Smooth muscle cell of the brain vasculature (primary cell): ENCODE data around the gene DDX59.

ENCODE experiments used
- DNase-seq: peaks from one replicate; pipeline ENCODE4 v3.0.0-alpha.2; 2012; ENCODE audit warnings: low read depth, low spot score

DDX59 gene

GRCh38 chr1:200669314-200670241 lies at the start of gene DDX59:
Gene DDX59, minus strand, starts transcription at chr1:200669907. Its CDS starts 3,167 bp downstream, at chr1:200666740.
- peak; percentile 97 for DNase-seq

GRCh38 chr1:200714504-200715187 lies 44.9 kb upstream of the DDX59 start:
- no peak for DNase-seq

GRCh38 chr1:200710166-200710565 lies 40.5 kb upstream of the DDX59 start:
- no peak for DNase-seq

- DNase-seq: no peak
Measured at GRCh38 chr1:200708769-200709168, 39.1 kb upstream of the DDX59 start.

GRCh38 chr1:200708161-200708560 lies 38.5 kb upstream of the DDX59 start:
- no peak for DNase-seq

GRCh38 chr1:200707116-200707515 lies 37.4 kb upstream of the DDX59 start:
- no peak for DNase-seq

GRCh38 chr1:200706111-200706814 lies 36.6 kb upstream of the DDX59 start:
- no peak for DNase-seq

GRCh38 chr1:200704986-200705500 lies 35.3 kb upstream of the DDX59 start:
- DNase-seq: no peak

GRCh38 chr1:200699871-200700270 lies 30.2 kb upstream of the DDX59 start:
- DNase-seq: peak; percentile 83

- no peak for DNase-seq
Measured at GRCh38 chr1:200694738-200695137, 25.0 kb upstream of the DDX59 start.

GRCh38 chr1:200693327-200693726 lies 23.6 kb upstream of the DDX59 start:
- DNase-seq: no peak

- no peak for DNase-seq
Measured at GRCh38 chr1:200692316-200692715, 22.6 kb upstream of the DDX59 start.

GRCh38 chr1:200686620-200687019 lies 16.9 kb upstream of the DDX59 start:
- no peak for DNase-seq

GRCh38 chr1:200684015-200684414 lies 14.3 kb upstream of the DDX59 start:
- no peak for DNase-seq

GRCh38 chr1:200683298-200683697 lies 13.6 kb upstream of the DDX59 start:
- no peak for DNase-seq

- DNase-seq: no peak
Measured at GRCh38 chr1:200681231-200681630, 11.5 kb upstream of the DDX59 start.

GRCh38 chr1:200676829-200677228 lies 7.1 kb upstream of the DDX59 start:
- DNase-seq: no peak

- DNase-seq: no peak
Measured at GRCh38 chr1:200675588-200675852, 5.8 kb upstream of the DDX59 start.

- no peak for DNase-seq
Measured at GRCh38 chr1:200674838-200675587, 5.3 kb upstream of the DDX59 start.

GRCh38 chr1:200673952-200674823 lies 4.5 kb upstream of the DDX59 start:
- no peak for DNase-seq
